Parathyroid adenoma (tissue), 2 donors: ENCODE data around the gene TRABD2A.
A peak's percentile ranks its signal among the peaks of the same experiment; 100 is the strongest.

Source experiments
- H2AFZ ChIP-seq: fragments of 300-600 bp; sonication (generic); one replicate; pipeline ENCODE4 v1.7.0; 2017; ENCODE audit warnings: antibody characterized with exemption, mild to moderate bottlenecking
- H3K27ac ChIP-seq: fragments of 300-600 bp; sonication (generic); one replicate; pipeline ENCODE4 v1.7.0; 2017
- H3K27me3 ChIP-seq: fragments of 300-600 bp; sonication (generic); one replicate; pipeline ENCODE4 v1.7.0; 2017; ENCODE audit warnings: low read length; ENCODE audit not compliant: control insufficient read depth, insufficient read depth
- H3K36me3 ChIP-seq: fragments of 300-600 bp; sonication (generic); one replicate; pipeline ENCODE4 v1.7.0; 2017; ENCODE audit warnings: low read length; ENCODE audit not compliant: control insufficient read depth, insufficient read depth
- H3K4me1 ChIP-seq: fragments of 300-600 bp; sonication (generic); one replicate; pipeline ENCODE4 v1.7.0; 2017; ENCODE audit warnings: control low read depth
- H3K4me2 ChIP-seq: fragments of 300-600 bp; sonication (generic); one replicate; pipeline ENCODE4 v1.7.0; 2017; ENCODE audit warnings: low read length
- H3K4me3 ChIP-seq: fragments of 300-600 bp; sonication (generic); one replicate; pipeline ENCODE4 v1.7.0; 2017; ENCODE audit warnings: low read depth, low read length
- H3K79me2 ChIP-seq: fragments of 300-600 bp; sonication (generic); one replicate; pipeline ENCODE4 v1.7.0; 2017; ENCODE audit warnings: control low read depth
- H3K9ac ChIP-seq: fragments of 300-600 bp; sonication (generic); one replicate; pipeline ENCODE4 v1.7.0; 2017; ENCODE audit warnings: mild to moderate bottlenecking
- H3K9me3 ChIP-seq: fragments of 300-600 bp; sonication (generic); one replicate; pipeline ENCODE4 v1.7.0; 2017; ENCODE audit warnings: low read length; ENCODE audit not compliant: control insufficient read depth
- TF ChIP-seq, protein P1 (sequence below): fragments of 300-600 bp; sonication (generic); IDR thresholded peaks from one replicate; pipeline ENCODE4 v1.7.0; 2017; ENCODE audit warnings: antibody characterized with exemption, mild to moderate bottlenecking
- donor health status: primary hyperparathyroidism.

Gene TRABD2A

GRCh38 chr2:84904151-84904550 lies 23.3 kb upstream of the TRABD2A start:
- no peak overlapping the region for H3K4me3 ChIP-seq
- no peaks in the 10 kb centered on the region for H3K4me1 ChIP-seq
- H3K36me3 ChIP-seq = no peaks in the 10 kb centered on the region

DNA sequence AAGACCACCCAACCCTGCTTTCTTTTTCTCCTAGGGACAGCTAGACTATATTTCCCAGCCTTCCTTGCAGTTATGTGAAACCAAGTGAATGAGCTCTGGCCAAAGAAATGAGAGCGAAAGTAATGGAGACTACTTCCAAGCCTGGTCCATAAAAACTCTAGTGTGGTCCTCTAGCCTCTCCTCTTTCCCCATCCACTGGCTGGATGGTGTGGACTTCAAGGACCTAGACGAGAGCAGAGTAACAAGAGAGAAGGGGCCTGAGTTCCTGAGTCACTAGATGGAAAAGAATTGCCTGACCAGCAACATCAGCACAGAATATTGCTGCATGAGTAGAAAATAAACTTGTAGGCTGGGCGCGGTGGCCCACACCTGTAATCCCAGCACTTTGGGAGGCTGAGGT lies 21.6 kb upstream of the TRABD2A start:
- Histone ChIP-seq H3K79me2 (no peaks in the 10 kb centered on the region), H3K9ac (no peak overlapping the region), H3K4me1 (no peaks in the 10 kb centered on the region), H3K27me3 (no peaks in the 10 kb centered on the region), H3K36me3 (no peaks in the 10 kb centered on the region), H3K9me3 (no peaks in the 10 kb centered on the region), H3K4me2 (no peak overlapping the region), H3K4me3 (no peak overlapping the region), H3K27ac (no peak overlapping the region), H2AFZ (no peak overlapping the region)
- TF ChIP-seq, protein P1, sequence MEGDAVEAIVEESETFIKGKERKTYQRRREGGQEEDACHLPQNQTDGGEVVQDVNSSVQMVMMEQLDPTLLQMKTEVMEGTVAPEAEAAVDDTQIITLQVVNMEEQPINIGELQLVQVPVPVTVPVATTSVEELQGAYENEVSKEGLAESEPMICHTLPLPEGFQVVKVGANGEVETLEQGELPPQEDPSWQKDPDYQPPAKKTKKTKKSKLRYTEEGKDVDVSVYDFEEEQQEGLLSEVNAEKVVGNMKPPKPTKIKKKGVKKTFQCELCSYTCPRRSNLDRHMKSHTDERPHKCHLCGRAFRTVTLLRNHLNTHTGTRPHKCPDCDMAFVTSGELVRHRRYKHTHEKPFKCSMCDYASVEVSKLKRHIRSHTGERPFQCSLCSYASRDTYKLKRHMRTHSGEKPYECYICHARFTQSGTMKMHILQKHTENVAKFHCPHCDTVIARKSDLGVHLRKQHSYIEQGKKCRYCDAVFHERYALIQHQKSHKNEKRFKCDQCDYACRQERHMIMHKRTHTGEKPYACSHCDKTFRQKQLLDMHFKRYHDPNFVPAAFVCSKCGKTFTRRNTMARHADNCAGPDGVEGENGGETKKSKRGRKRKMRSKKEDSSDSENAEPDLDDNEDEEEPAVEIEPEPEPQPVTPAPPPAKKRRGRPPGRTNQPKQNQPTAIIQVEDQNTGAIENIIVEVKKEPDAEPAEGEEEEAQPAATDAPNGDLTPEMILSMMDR = no peak

More at GRCh38 chr2:84904151-84904550, 23.3 kb upstream of the TRABD2A start:
- Histone ChIP-seq H3K9ac (no peak overlapping the region), H2AFZ (no peak overlapping the region), H3K79me2 (no peaks in the 10 kb centered on the region), H3K27ac (no peak overlapping the region), H3K9me3 (no peaks in the 10 kb centered on the region), H3K4me2 (peak overlapping the region; percentile 57), H3K27me3 (no peaks in the 10 kb centered on the region)
- TF ChIP-seq, protein P1 = no peak

DNA sequence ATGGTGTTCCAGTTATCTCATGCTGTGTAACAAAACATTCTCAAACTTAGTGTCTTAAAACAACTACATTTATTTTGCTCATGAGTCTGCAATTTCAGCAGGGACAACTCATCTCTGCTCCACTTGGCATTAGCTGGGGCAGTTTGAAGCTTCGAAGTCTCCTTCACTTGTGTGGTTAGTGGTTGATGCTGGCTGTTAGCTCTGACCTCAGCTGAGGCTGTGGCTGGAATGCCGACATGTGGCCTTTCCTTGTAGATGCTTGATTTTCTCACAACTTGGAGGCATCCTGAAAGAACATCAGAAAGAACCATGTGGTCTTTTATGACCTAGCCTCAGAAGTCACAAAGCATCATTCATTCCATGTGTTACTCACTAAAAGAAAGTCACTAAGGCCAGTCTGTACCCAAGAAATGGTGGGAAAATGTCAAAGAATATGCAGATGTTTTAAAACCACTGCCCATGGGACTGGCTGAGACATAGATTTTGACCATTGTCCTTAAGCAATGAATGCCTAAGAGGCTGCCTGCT lies 20.8 kb upstream of the TRABD2A start:
- no peaks in the 10 kb centered on the region for H3K9me3 ChIP-seq
- H3K9ac ChIP-seq = no peak overlapping the region
- H3K36me3 ChIP-seq = no peaks in the 10 kb centered on the region
- no peak overlapping the region for H3K27ac ChIP-seq
- H2AFZ ChIP-seq = no peak overlapping the region
- no peaks in the 10 kb centered on the region for H3K79me2 ChIP-seq
- TF ChIP-seq, protein P1 = no peak
- no peak overlapping the region for H3K4me2 ChIP-seq
- H3K4me3 ChIP-seq = no peak overlapping the region
- H3K27me3 ChIP-seq = no peaks in the 10 kb centered on the region
- no peaks in the 10 kb centered on the region for H3K4me1 ChIP-seq

DNA sequence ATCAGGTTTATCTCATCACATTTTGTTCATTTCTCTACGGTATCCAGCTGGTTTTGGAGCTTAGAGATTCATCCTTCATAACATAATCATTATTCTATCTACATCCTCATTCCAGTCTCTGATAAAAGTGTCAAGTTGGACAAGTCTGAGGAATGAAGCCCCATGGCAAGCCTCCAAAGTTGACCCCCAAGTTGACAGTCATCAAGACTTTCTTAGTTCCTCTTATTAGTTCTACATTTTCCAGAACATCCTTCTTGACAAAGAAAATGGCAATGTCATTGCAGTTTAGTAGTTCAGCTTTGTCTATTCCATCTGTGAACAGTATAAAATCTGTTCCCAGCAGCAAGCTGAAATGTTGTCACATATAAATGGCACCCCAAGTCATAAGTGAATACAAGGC lies 20.1 kb upstream of the TRABD2A start:
- H3K4me2 ChIP-seq = no peak overlapping the region
- no peak overlapping the region for H3K4me3 ChIP-seq
- TF ChIP-seq, protein P1 = no peak
- no peaks in the 10 kb centered on the region for H3K79me2 ChIP-seq
- no peak overlapping the region for H3K9ac ChIP-seq
- H2AFZ ChIP-seq = no peak overlapping the region
- no peaks in the 10 kb centered on the region for H3K4me1 ChIP-seq
- H3K27ac ChIP-seq = no peak overlapping the region
- H3K9me3 ChIP-seq = no peaks in the 10 kb centered on the region
- no peaks in the 10 kb centered on the region for H3K27me3 ChIP-seq
- H3K36me3 ChIP-seq = no peaks in the 10 kb centered on the region
